Fibroblast of peridontal ligament (primary cell): ENCODE results near the gene LRRC32.
A peak's percentile ranks its signal among the peaks of the same experiment; 100 is the strongest.

Source experiments
- DNase-seq: peaks from one replicate; pipeline ENCODE4 v3.0.0-alpha.2; 2010; ENCODE audit errors: extremely low read depth

Gene LRRC32

DNA sequence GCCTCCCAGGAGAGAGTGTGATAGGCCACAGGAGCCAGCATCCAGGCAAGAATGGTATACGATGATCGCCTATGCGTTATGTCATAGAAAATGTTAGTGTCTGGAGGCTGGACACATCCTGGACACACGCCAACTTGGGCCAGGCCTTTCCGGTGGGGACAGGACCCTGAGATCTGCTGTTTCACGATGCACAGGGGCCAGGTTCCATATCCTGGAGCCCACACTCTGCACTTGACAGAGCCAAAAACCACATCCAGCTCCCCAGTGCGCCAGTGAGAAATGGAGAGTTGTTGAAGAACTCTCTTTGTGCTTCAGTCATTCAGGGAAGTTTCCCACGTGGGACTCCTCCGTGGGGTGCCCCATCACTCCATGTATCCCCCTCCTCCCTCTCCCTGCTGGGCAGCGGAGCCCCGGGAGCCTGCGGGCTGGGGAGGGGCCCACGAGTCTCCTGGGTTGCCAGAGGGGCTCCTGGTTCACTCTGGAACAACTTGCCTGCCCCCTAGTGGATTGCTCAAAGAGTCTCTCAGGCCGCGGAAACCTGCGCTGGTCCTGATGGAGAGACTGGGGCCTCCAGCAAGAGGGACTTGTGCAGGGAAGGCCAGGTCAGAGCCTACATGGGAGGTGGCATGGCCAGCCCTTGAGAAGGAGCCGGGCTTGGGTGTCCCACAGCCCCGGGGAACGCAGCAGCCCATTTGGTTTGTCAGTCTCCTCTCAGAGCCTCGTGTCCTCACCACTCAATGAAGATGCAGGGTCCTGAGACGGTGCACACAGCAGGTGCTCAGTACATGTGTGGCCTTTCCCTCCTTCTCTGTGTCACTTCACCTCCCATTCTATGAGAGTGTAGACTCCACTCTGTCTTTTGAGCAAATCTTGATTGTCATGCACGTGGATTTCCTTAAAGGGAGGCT, 10.2 kb upstream of the LRRC32 start:
- DNase-seq: peak; percentile 72

GRCh38 chr11:76678321-76678720, 7.8 kb upstream of the LRRC32 start:
- no peak for DNase-seq

DNA sequence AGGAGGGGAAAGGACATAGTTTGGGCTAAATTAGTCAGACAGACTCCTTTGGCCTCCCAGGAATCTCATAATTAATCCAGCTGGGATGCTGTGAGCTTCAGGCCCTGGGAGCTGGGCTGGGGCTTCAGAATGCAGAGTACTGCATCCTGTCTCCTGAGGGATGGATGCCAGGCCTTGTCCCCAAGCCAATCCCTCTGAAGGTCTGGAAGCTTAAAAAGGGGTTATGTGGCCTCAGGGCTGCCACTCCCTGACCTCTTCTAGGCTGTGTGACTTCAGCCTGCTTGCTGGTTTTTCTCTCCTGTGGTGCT, 6.9 kb upstream of the LRRC32 start:
- DNase-seq: peak; percentile 48

- DNase-seq: no peak
Observed at GRCh38 chr11:76676636-76677457, 6.3 kb upstream of the LRRC32 start.

DNA sequence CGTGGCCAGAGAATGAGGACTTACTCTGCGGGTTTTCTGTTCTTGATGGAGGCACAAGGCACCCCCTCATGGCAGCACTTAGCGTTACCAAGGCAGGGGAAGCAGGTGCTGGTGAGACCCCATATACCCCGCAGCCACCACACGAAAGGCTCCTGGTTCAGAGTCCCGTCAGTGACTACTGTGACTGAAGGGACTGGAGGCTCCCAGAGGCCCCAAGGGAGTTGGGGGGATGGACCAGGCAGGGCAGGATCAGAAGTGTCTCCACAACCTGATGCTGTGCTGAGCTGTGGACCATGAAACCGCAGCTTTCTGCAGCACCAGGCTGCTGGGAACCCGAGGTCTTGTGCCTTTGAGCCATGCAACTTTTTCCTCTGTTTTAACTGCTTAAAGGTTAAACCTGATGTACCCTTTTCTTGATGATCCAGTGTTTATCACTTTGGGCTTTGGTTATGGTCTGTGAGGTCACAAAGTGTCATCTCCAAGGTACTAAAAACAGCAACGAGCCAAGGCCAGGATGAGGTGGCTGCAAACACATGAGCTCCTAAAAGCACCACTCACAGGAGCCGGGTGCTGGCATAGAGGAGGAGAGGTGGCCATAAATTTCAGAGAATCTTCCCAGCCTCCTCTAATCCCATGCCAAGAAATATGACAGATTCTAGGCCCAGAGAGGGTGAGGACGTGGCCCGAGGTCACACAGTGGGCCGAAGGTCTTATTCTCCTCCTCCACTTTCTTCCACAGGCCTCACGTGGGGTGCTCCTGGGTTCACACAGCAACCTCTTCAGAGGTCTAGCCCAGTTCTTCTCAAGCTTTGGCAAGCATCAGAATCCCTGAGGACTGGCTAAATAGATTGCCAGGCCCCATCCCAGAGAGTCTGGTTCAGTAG, 4.2 kb upstream of the LRRC32 start:
- DNase-seq: no peak

GRCh38 chr11:76673176-76674142, 2.9 kb upstream of the LRRC32 start:
- no peak for DNase-seq

- no peak for DNase-seq
Observed at GRCh38 chr11:76672431-76673175, 2.1 kb upstream of the LRRC32 start.

DNA sequence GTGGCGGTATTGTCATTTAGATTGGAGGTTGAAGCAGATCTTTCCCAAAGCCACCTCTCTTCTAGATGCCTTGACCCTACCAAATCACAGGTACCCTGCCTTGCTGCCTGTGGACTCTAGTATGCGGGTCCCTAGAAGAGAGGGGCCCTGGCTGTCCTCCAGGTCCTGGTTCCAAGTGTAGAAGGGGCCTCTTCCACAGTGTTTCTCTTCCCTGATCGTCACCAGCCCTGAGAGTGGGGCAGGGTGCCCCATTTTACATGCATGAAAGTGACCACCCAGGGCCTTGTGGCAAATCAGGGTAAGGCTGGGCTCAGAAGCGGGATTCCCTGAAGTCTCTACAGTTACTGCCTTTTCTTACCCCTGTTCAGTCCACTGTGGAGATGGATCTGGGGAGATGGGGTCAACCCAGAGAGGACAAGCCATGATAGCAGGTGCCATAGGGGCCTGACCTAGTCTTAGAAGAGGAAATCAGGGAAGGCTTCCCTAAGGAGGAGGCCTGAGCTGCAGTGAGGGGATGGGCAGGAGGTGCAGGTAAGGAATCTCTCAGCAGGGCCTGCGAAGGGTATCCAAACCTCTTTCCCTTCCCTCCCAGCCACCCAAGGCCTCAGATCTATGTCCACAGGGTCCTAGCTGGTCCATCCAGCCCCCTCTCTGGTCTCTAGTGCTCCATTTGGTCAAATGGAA, 1.2 kb upstream of the LRRC32 start:
- no peak for DNase-seq

DNA sequence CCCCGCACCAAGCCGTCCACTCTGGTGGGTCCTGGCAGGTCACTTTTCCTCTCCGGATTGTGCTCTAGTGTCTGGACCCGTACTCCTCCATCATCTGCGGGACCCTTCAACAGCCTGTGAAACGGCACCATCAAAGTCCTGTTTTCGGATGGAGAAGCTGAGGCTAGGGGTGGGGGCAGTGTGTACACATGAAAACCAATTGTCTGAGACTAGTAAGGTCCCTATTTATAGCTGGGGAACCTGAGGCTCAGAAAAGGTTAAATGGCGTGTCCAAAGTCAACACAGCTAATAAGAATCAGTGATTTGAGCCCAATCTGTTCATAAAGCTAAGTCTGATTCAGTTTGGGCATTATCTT, 668 bp upstream of the LRRC32 start:
- DNase-seq: no peak

DNA sequence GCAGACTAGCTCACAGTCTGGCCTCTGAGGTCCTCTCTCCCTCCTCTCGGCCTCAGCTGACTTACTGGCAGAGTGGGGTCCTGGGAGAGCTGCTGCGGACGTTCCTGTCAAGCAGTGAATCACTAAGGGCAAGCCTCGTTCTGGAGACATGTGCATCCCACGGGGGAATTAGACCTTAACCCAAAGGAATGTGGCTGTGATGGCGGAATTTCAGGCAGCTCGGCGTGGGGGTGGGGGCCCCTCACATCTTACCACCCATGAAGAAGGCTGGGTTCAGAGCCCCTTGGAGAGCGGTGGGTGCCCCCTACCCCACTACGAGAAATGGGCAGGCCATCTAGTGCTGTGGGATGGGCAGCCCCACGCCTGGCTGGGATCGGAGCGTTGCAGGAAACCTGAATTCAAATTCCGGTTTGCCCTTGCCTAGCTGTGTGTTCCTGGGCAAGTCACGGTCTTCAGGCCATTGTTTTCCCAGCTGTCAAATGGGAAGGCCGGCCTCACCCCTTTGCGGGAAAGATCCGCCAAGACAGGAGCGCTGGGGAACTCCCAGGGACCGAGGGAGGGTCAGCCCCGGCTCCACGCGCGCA, 554 bp downstream of the LRRC32 start:
- peak; percentile 90 for DNase-seq

- no peak for DNase-seq
Observed at GRCh38 chr11:76668362-76669155, 2.0 kb downstream of the LRRC32 start.

DNA sequence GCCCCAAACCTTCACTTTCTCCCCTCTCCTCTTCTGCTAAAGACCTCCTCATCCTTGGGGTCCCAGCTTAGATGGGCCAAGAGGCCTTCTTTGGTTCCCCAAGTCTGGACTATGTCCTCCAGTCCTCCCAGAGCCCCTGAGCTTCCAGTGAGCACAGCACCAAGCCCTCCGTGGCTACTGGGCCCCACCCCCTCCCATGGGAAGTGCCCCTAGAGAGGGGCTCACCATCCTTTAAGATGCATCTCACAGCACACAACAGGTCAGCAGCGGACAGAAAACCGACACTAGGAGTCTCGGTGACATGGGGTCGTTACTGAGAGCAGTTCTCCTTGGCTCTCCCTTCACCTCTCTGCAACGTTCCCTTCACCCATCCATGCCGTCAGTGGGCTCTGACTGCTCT, 2.7 kb downstream of the LRRC32 start:
- DNase-seq: no peak

DNA sequence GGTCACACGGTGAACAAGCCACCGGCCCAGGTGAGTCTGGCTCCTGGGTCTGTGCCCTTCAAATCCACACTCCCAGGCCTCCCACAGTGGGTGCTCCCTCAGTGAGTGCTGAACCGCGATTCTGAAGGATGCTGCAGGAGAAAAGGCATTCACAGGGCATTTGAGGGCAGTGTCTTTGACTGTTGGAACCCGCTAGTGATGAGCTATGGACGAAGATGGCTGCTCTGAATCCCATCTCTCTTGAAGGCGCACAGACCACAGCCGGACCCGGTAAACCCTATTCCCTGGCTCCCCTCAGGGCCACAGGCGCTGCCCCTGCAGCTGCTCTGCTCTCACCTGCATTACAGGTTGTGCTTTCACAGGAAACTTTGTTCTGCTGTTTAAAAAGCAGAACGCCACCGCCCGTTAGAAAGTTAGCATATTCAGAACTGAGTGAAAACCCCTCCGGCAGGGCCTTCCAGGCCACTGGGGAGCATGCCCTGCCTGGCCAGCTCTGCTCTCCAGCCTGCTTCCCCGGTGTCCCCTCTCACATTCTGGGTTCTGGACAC, 3.2 kb downstream of the LRRC32 start:
- DNase-seq: no peak

DNA sequence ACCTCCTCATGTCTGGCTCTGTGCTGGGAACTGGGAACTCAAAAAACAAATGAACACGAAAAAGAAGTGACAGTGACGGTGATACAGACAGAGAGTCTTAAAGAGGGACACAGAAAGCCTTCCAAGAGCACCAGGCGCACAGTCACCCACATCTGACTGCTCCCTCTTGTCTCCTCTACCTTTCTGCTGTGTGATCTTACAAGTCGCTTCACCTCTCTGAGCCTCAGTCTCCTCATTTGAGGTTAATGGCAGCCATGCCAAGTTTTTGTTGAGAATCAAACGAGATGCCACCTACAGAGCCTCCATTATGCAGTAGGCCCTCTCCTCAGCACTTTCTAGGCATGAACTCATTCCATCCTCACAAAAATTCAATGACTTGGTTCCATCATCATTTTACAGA, 3.7 kb downstream of the LRRC32 start:
- DNase-seq: no peak

DNA sequence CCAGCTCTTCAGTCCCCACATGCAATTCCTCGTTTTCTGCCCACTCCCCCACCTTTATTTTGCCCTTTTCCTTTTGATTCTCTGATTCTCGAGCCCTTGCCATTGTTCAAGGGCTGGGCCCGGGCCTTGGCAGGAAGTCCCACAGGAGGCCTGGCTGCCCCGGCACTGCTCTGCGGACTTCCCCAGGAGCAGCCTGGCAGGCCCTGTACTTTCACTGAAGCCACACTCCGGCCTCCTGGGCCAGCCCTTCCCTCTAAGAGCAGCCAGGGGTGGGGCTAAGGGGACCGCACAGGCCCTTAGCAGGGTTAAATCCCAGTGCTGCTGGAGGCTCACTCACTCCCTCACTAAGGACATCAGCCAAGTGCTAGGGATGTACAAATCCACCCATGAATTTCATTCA, 4.1 kb downstream of the LRRC32 start:
- peak; percentile 40 for DNase-seq

DNA sequence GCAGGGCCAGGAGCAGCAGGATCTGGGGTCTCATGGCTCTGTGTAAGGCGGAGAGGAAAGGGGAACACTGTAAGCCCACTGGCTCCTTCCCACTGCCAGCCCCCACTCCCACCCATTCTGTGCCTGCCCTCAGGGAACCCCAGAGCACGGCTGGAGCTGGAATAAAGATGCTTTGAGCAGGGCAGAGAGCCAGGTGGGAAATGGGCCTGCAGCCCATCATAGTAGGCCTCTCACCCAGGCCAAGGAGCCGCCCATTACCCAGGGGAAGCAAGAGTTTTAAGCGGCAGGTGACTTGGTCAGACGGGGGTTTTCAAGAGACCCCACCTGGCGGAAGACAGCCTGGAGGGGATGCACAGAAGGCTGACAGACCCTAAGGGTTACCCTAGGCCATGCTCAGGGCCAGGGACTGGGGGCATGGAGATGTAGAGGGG, 4.6 kb downstream of the LRRC32 start:
- no peak for DNase-seq

DNA sequence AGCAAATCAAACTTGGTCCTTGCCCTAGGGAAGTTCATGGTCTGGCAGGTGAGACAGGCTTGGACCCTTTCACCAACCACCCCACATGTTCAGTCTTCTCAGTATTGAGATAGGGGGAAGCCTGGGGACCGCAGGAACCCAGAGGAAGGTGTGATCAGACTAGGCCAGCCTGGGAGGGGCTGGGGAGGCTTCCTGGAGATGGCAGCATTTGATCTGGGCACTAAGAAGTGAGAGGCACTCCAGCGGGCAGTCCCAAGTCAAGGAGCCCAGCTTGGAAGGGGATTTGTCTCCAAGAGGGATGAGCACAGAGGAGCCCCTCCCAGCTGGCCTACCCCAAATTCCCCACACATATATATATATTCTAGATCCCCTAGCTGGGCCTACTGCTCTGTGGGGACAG, 5.4 kb downstream of the LRRC32 start:
- DNase-seq: no peak

DNA sequence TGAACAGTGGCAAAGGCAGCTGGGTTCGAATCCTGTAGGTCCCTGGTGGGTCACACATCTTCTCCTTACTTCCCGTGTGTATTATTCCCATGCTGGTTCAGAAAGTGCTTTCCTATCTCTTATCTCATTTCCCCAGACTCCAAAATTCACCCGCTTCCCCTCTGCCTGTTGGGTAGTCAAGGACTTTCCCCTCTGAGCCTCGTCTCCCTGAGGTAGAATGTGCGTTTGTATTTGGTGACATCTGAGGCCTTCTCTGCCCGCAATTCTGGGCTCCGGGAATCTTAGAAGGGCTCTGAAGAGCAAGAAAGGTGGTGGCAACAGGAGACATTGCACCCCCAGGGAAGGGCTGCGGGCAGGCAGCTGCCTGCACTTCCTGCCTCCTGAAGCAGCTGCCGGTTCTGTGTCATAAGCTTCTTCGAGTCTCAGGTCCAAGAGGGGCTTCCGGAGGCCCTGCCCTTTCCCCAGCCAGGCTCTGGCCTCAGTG, 5.9 kb downstream of the LRRC32 start:
- no peak for DNase-seq
